Stomach (tissue), 9 donors: ENCODE data around the gene PLXND1. TPM values are rescaled to one million over a fixed set of nuclear protein-coding genes. Genes with fewer than 3 reads are reported as not detected.

Experiments used
- DNase-seq, 2 donors: peaks; one replicate each; pipeline versions ENCODE4 v3.0.0 to v3.0.0-alpha.2; 2013 to 2019
- H3K27ac ChIP-seq, 5 donors: fragments of 200-600 bp in 4 of 5; sonication (generic) in 4 of 5; one replicate each; pipeline ENCODE4 v1.5.1; 2013 to 2019; ENCODE audit warnings: mild to moderate bottlenecking in 1 of 5, moderate library complexity in 1 of 5
- H3K27me3 ChIP-seq, 3 donors: fragments of 200-600 bp; sonication (generic); one replicate each; pipeline ENCODE4 v1.5.1; 2017 to 2019; ENCODE audit warnings: mixed run types in 1 of 3
- H3K36me3 ChIP-seq, 4 donors: fragments of 200-600 bp; sonication (generic); 1 replicate in 3 of 4; 2 replicates in 1 of 4; pipeline ENCODE4 v1.5.1; 2016 to 2019
- H3K4me1 ChIP-seq, 4 donors: fragments of 200-600 bp; sonication (generic); one replicate each; pipeline ENCODE4 v1.5.1; 2016 to 2019
- H3K4me3 ChIP-seq, 4 donors: fragments of 200-600 bp; sonication (generic) in 3 of 4; one replicate each; pipeline ENCODE4 v1.5.1; 2016 to 2019; ENCODE audit warnings: mild to moderate bottlenecking in 1 of 4
- H3K9me3 ChIP-seq, 4 donors: fragments of 200-600 bp; sonication (generic); one replicate each; pipeline ENCODE4 v1.5.1; 2016 to 2019
- EP300 ChIP-seq: sonication (generic); formaldehyde crosslinking; IDR thresholded peaks from one replicate; pipeline ENCODE4 v1.6.1; 2017; ENCODE audit warnings: antibody characterized with exemption
- POLR2A ChIP-seq, 4 donors: fragments of 450-650 bp; IDR thresholded peaks; one replicate each; pipeline ENCODE4 v1.6.1; 2016; ENCODE audit warnings: antibody characterized with exemption in 4 of 4, control low read depth in 2 of 4, mild to moderate bottlenecking in 1 of 4, moderate library complexity in 1 of 4
- POLR2AphosphoS5 ChIP-seq, 3 donors: sonication (generic); formaldehyde crosslinking; IDR thresholded peaks; one replicate each; pipeline ENCODE4 v1.6.1; 2016; ENCODE audit warnings: antibody characterized with exemption in 3 of 3
- WGBS, 5 donors: extraction: QIAGEN DNeasy Blood & Tissue Kit in 3 of 5; methylation state at CpG; one replicate each; pipeline versions ENCODE4 v1.1.5 to v1.1.7; 2013 to 2018; 5-methylcytosine and 5-hydroxymethylcytosine counted together
- intact Hi-C: fragments of 100-400 bp; cut with DNase I; formaldehyde crosslinking; loops from one replicate; pipeline ENCODE4 v1.15.1; 2023; ENCODE audit warnings: low total_unique reads
- polyA plus RNA-seq, 3 donors: library from polyadenylated mRNA; stranded (reverse); fragments of 200-250 nt; gene quantifications; one replicate each; pipeline ENCODE4 v1.2.3, GENCODE V29; 2013
- total RNA-seq, 5 donors: library from RNA; depleted of rRNA; stranded (reverse); fragments of >200 nt; gene quantifications; one replicate each; pipeline versions ENCODE4 v1.1.0 to v1.2.3, GENCODE V29; 2014 to 2016
- TF ChIP-seq, protein P1 (sequence below), 7 experiments: fragments of 450-650 bp in 4 of 7; fragments of 200-600 bp in 3 of 7; sonication (generic) in 3 of 7; IDR thresholded peaks; one replicate each; pipeline ENCODE4 v1.5.1; 2016 to 2019; ENCODE audit warnings: antibody characterized with exemption in 7 of 7, control low read depth in 2 of 7, mild to moderate bottlenecking in 1 of 7
- donor health status: healthy with polysubstance abuse.
- donor health status: Bipolar disorder and iron deficiency.
- donor health status: healthy.

Gene PLXND1
- total and polyA plus RNA-seq, 8 donors: 22.6 to 251 (median 58.6) TPM

DNA sequence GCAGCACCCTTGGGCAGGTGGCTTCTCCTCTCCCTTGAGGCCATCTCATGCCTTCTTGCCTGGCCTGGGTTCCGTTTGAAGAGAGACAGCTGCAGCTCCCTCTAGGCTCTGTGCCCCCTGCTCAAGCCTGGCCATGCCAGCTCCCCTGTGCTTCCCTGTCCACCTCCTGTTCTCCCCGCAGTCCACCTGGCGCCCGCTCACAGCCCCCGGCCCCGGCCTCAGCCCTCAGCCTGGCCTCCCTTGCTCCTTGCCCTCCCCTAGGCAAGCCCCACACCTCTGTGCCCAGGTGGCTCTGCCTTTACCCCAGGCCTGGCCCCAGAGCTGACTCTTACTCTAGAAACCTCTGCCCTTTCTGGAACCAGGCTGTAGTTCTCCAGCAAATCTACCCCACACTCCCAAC is 91.9 kb downstream of the PLXND1 start:
- H3K36me3 ChIP-seq: peaks cover 16 to 98% (median 87%) of the 10 kb centered on the region in 4 donors
- TF ChIP-seq POLR2A (IDR thresholded peaks at IDR 0.05) (no peak), POLR2AphosphoS5 (IDR thresholded peaks at IDR 0.05) (no peak), EP300 (no peak)
- TF ChIP-seq, protein P1, sequence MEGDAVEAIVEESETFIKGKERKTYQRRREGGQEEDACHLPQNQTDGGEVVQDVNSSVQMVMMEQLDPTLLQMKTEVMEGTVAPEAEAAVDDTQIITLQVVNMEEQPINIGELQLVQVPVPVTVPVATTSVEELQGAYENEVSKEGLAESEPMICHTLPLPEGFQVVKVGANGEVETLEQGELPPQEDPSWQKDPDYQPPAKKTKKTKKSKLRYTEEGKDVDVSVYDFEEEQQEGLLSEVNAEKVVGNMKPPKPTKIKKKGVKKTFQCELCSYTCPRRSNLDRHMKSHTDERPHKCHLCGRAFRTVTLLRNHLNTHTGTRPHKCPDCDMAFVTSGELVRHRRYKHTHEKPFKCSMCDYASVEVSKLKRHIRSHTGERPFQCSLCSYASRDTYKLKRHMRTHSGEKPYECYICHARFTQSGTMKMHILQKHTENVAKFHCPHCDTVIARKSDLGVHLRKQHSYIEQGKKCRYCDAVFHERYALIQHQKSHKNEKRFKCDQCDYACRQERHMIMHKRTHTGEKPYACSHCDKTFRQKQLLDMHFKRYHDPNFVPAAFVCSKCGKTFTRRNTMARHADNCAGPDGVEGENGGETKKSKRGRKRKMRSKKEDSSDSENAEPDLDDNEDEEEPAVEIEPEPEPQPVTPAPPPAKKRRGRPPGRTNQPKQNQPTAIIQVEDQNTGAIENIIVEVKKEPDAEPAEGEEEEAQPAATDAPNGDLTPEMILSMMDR (IDR thresholded peaks at IDR 0.05): no peak
- no peak overlapping the region for H3K27ac ChIP-seq
- H3K9me3 ChIP-seq: no peaks in the 10 kb centered on the region
- intact Hi-C loops: no loop called here
- no peak overlapping the region for H3K4me3 ChIP-seq
- no peak for DNase-seq
- H3K27me3 ChIP-seq: no peaks in the 10 kb centered on the region
- WGBS, 5 donors: 91 to 97% (median 94%) methylated on average over 6 of the region's 6 CpGs
- H3K4me1 ChIP-seq: no peaks in the 10 kb centered on the region

GRCh38 chr3:129514110-129514509 is 92.4 kb downstream of the PLXND1 start:
- DNase-seq: no peak
- Histone ChIP-seq H3K9me3 (no peaks in the 10 kb centered on the region), H3K27ac (no peak overlapping the region), H3K36me3 (peaks cover 15 to 98% (median 87%) of the 10 kb centered on the region in 4 donors), H3K4me3 (no peak overlapping the region), H3K4me1 (no peaks in the 10 kb centered on the region), H3K27me3 (no peaks in the 10 kb centered on the region)
- intact Hi-C loops: no loop called here
- TF ChIP-seq EP300: no peak
- no peak for TF ChIP-seq POLR2A (IDR thresholded peaks at IDR 0.05)
- no peak for TF ChIP-seq POLR2AphosphoS5 (IDR thresholded peaks at IDR 0.05)
- TF ChIP-seq, protein P1 (IDR thresholded peaks at IDR 0.05): no peak
- WGBS, 5 donors: 72 to 97% (median 93%) methylated on average over 6 to 10 of the region's 10 CpGs

- H3K36me3 ChIP-seq: peaks cover 14 to 95% (median 87%) of the 10 kb centered on the region in 4 donors
- intact Hi-C loops: no loop called here
- no peaks in the 10 kb centered on the region for H3K27me3 ChIP-seq
- no peak for DNase-seq
- H3K4me3 ChIP-seq: no peak overlapping the region
- no peaks in the 10 kb centered on the region for H3K4me1 ChIP-seq
- no peak overlapping the region for H3K27ac ChIP-seq
- H3K9me3 ChIP-seq: no peaks in the 10 kb centered on the region
- WGBS, 5 donors: 87 to 95% (median 93%) methylated on average over 8 of the region's 8 CpGs
- no peak for TF ChIP-seq POLR2AphosphoS5 (IDR thresholded peaks at IDR 0.05)
- TF ChIP-seq POLR2A (IDR thresholded peaks at IDR 0.05): no peak
These were observed 92.8 kb downstream of the PLXND1 start for GRCh38 chr3:129513705-129514104.

GRCh38 chr3:129512595-129512994 is 93.9 kb downstream of the PLXND1 start:
- Histone ChIP-seq H3K27me3 (no peaks in the 10 kb centered on the region), H3K4me3 (no peak overlapping the region), H3K36me3 (peaks cover 11 to 92% (median 85%) of the 10 kb centered on the region in 4 donors), H3K9me3 (no peaks in the 10 kb centered on the region), H3K4me1 (no peaks in the 10 kb centered on the region), H3K27ac (no peak overlapping the region)
- intact Hi-C loops: no loop called here
- no peak for TF ChIP-seq POLR2A (IDR thresholded peaks at IDR 0.05)
- no peak for TF ChIP-seq EP300
- TF ChIP-seq POLR2AphosphoS5 (IDR thresholded peaks at IDR 0.05): no peak
- TF ChIP-seq, protein P1 (IDR thresholded peaks at IDR 0.05): no peak
- DNase-seq: no peak

GRCh38 chr3:129507181-129507831 is 99.2 kb downstream of the PLXND1 start:
- no peaks in the 10 kb centered on the region for H3K9me3 ChIP-seq
- intact Hi-C loops: no loop called here
- no peaks in the 10 kb centered on the region for H3K27me3 ChIP-seq
- no peak overlapping the region for H3K27ac ChIP-seq
- no peaks in the 10 kb centered on the region for H3K4me1 ChIP-seq
- DNase-seq: no peak
- no peak overlapping the region for H3K4me3 ChIP-seq
- H3K36me3 ChIP-seq: peaks cover 22 to 98% (median 93%) of the 10 kb centered on the region in 4 donors
- TF ChIP-seq POLR2AphosphoS5 (IDR thresholded peaks at IDR 0.05) (no peak), EP300 (no peak), POLR2A (IDR thresholded peaks at IDR 0.05) (no peak)
- TF ChIP-seq, protein P1 (IDR thresholded peaks at IDR 0.05): no peak
- WGBS, 5 donors: 72 to 79% (median 77%) methylated on average over 7 to 9 of the region's 9 CpGs
